Upper lobe of left lung (tissue), 6 donors: ENCODE results near the gene CARD11. TPM values are rescaled to one million over a fixed set of nuclear protein-coding genes. Genes with fewer than 3 reads are reported as not detected.

Source experiments
- ATAC-seq, 2 donors: fragments of 200-7000 bp; cut with Tn5 transposase; one replicate each; pipeline ENCODE4 v1.9.1; 2022; ENCODE audit warnings: mild to moderate bottlenecking in 2 of 2, moderate library complexity in 2 of 2; ENCODE audit not compliant: low FRiP score in 2 of 2
- DNase-seq, 2 donors: peaks; one replicate each; pipeline ENCODE4 v3.0.0-alpha.2; 2019 to 2020
- H3K27ac ChIP-seq, 4 donors: fragments of 200-600 bp; sonication (generic); one replicate each; pipeline ENCODE4 v1.5.1; 2016 to 2019
- H3K27me3 ChIP-seq, 4 donors: fragments of 200-600 bp; sonication (generic); one replicate each; pipeline ENCODE4 v1.5.1; 2017 to 2019
- H3K36me3 ChIP-seq, 4 donors: fragments of 200-600 bp; sonication (generic); one replicate each; pipeline ENCODE4 v1.5.1; 2016 to 2019
- H3K4me1 ChIP-seq, 4 donors: fragments of 200-600 bp; sonication (generic); one replicate each; pipeline ENCODE4 v1.5.1; 2018 to 2019
- H3K4me3 ChIP-seq, 4 donors: fragments of 200-600 bp; sonication (generic); one replicate each; pipeline ENCODE4 v1.5.1; 2017 to 2019; ENCODE audit warnings: mild to moderate bottlenecking in 2 of 4, moderate library complexity in 1 of 4
- H3K9me3 ChIP-seq, 4 donors: fragments of 200-600 bp; sonication (generic); one replicate each; pipeline ENCODE4 v1.5.1; 2018 to 2019
- CTCF ChIP-seq, 6 experiments: fragments of 450-650 bp in 4 of 6; fragments of 200-600 bp in 2 of 6; sonication (generic) in 2 of 6; IDR thresholded peaks; one replicate each; pipeline ENCODE4 v1.5.1; 2016 to 2019; ENCODE audit warnings: antibody characterized with exemption in 6 of 6
- EP300 ChIP-seq, 4 donors: sonication (generic); formaldehyde crosslinking; IDR thresholded peaks; one replicate each; pipeline ENCODE4 v1.5.1; 2017; ENCODE audit warnings: antibody characterized with exemption in 4 of 4, control low read depth in 2 of 4
- POLR2A ChIP-seq, 4 donors: fragments of 450-650 bp; IDR thresholded peaks; one replicate each; pipeline ENCODE4 v1.5.1; 2016 to 2017; ENCODE audit warnings: antibody characterized with exemption in 4 of 4, mild to moderate bottlenecking in 2 of 4
- POLR2AphosphoS5 ChIP-seq, 2 donors: sonication (generic); formaldehyde crosslinking; IDR thresholded peaks; one replicate each; pipeline ENCODE4 v1.5.1; 2017; ENCODE audit warnings: antibody characterized with exemption in 2 of 2
- WGBS, 2 donors: methylation state at CpG; one replicate each; pipeline ENCODE4 v1.1.5; 2017 to 2018; 5-methylcytosine and 5-hydroxymethylcytosine counted together
- total RNA-seq, 6 donors: library from RNA; depleted of rRNA in 4 of 6; stranded (reverse); fragments of >200 nt in 4 of 6; gene quantifications; one replicate each; pipeline versions ENCODE4 v1.1.0 to v1.2.1, GENCODE V29; 2016 to 2021
- donor health status: DM: no; HTN: no; CAD: no; lungs with moderate emphysema.
- donor health status: DM: no; HTN: yes; CAD: no; lungs with severe emphysema.

Gene CARD11
- total RNA-seq, 6 donors from 2014 or later: 2.8 to 16.8 (median 6.8) TPM

- H3K4me3 ChIP-seq: no peak overlapping the region
- TF ChIP-seq POLR2AphosphoS5 (IDR thresholded peaks at IDR 0.05) (no peak), POLR2A (IDR thresholded peaks at IDR 0.05) (no peak), CTCF (IDR thresholded peaks at IDR 0.05) (no peak), EP300 (IDR thresholded peaks at IDR 0.05) (no peak)
- ATAC-seq: no peak
- no peaks in the 10 kb centered on the region for H3K27me3 ChIP-seq
- no peaks in the 10 kb centered on the region for H3K9me3 ChIP-seq
- no peaks in the 10 kb centered on the region for H3K4me1 ChIP-seq
- no peaks in the 10 kb centered on the region for H3K36me3 ChIP-seq
- no peak for DNase-seq
- WGBS, 2 donors: 88 to 93% methylated on average over 12 to 14 of the region's 14 CpGs
- no peak overlapping the region for H3K27ac ChIP-seq
Measured at GRCh38 chr7:2985866-2986265, 57.8 kb downstream of the CARD11 start.

GRCh38 chr7:2984091-2984490, 59.6 kb downstream of the CARD11 start:
- WGBS, 2 donors: 64 to 75% methylated on average over 6 of the region's 6 CpGs
- no peak overlapping the region for H3K4me3 ChIP-seq
- no peaks in the 10 kb centered on the region for H3K27me3 ChIP-seq
- H3K9me3 ChIP-seq: no peaks in the 10 kb centered on the region
- no peaks in the 10 kb centered on the region for H3K36me3 ChIP-seq
- H3K27ac ChIP-seq: no peak overlapping the region
- TF ChIP-seq POLR2A (IDR thresholded peaks at IDR 0.05) (no peak), CTCF (IDR thresholded peaks at IDR 0.05) (no peak), EP300 (IDR thresholded peaks at IDR 0.05) (no peak), POLR2AphosphoS5 (IDR thresholded peaks at IDR 0.05) (no peak)
- no peak for DNase-seq
- no peak for ATAC-seq
- peaks cover under 1 to 8% (median 7%) of the 10 kb centered on the region in 4 donors for H3K4me1 ChIP-seq

DNA sequence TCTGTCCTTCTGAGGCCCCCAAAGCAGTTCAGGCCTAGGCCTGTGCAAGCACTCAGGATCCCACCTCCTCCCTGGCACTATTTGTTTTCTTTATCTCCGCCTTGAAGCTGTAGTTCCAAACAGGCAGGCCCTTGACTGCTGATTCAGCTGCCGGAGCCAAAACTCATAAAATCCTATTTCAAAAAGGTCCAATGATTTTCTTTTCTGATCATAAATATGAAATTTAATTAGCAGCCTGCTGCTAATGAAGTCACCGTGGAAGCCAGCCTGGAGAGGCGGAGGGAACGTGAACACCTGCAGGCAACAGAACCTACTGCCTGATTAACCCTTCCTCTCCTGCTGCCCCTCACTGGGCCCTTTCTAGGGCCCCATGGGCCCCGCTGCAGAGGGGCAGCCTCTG, 60.1 kb downstream of the CARD11 start:
- H3K4me3 ChIP-seq: no peak overlapping the region
- DNase-seq (no peak), ATAC-seq (no peak)
- H3K9me3 ChIP-seq: no peaks in the 10 kb centered on the region
- WGBS, 2 donors: 79 to 80% methylated on average over 5 to 6 of the region's 6 CpGs
- TF ChIP-seq POLR2AphosphoS5 (IDR thresholded peaks at IDR 0.05): no peak
- TF ChIP-seq POLR2A (IDR thresholded peaks at IDR 0.05): no peak
- TF ChIP-seq EP300 (IDR thresholded peaks at IDR 0.05): no peak
- no peak for TF ChIP-seq CTCF (IDR thresholded peaks at IDR 0.05)
- H3K4me1 ChIP-seq: peaks cover 5 to 13% (median 11%) of the 10 kb centered on the region in 4 donors
- H3K36me3 ChIP-seq: no peaks in the 10 kb centered on the region
- no peak overlapping the region for H3K27ac ChIP-seq
- H3K27me3 ChIP-seq: no peaks in the 10 kb centered on the region

DNA sequence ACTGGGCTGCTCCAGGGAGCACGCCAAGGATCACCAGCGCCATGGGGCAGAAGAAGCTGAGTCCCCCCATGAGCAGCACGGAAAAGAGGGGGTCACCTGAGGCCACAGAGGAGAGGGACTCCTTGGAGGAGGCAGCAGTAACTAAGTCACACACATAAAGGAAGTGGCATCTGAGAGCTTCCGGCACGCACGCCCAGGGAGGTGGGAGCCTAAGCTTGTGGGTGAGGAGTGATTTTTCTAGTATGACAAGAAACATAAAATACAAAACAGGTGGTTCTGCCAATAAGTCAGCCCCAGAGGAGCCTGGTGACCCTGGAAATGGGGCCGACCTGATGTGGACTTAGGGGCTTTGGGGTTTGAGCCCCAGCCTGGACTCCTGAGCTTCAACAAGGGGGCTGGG, 60.8 kb downstream of the CARD11 start:
- WGBS, 2 donors: 79 to 85% methylated on average over 5 to 7 of the region's 7 CpGs

More for the DNA sequence above, 60.8 kb downstream of the CARD11 start:
- Histone ChIP-seq H3K9me3 (no peaks in the 10 kb centered on the region), H3K4me1 (peaks cover 5 to 16% (median 13%) of the 10 kb centered on the region in 4 donors), H3K4me3 (no peak overlapping the region), H3K27ac (no peak overlapping the region), H3K27me3 (no peaks in the 10 kb centered on the region), H3K36me3 (no peaks in the 10 kb centered on the region)
- DNase-seq: no peak
- TF ChIP-seq CTCF (IDR thresholded peaks at IDR 0.05): no peak
- no peak for TF ChIP-seq EP300 (IDR thresholded peaks at IDR 0.05)
- TF ChIP-seq POLR2A (IDR thresholded peaks at IDR 0.05): no peak
- no peak for TF ChIP-seq POLR2AphosphoS5 (IDR thresholded peaks at IDR 0.05)
- no peak for ATAC-seq
